Islet precursor cell (in vitro differentiated cells): Measurements from ENCODE around the gene GIGYF2.
A peak's percentile ranks its signal among the peaks of the same experiment; 100 is the strongest.
"Not testable (repeated sequence)": the region's sequence is repeated elsewhere in the genome, so short reads cannot be mapped to it uniquely, and the experiment has no call there.

ENCODE experiments used
- DNase-seq: peaks from one replicate; pipeline ENCODE4 v3.0.0-alpha.2; 2018

Gene GIGYF2

DNA sequence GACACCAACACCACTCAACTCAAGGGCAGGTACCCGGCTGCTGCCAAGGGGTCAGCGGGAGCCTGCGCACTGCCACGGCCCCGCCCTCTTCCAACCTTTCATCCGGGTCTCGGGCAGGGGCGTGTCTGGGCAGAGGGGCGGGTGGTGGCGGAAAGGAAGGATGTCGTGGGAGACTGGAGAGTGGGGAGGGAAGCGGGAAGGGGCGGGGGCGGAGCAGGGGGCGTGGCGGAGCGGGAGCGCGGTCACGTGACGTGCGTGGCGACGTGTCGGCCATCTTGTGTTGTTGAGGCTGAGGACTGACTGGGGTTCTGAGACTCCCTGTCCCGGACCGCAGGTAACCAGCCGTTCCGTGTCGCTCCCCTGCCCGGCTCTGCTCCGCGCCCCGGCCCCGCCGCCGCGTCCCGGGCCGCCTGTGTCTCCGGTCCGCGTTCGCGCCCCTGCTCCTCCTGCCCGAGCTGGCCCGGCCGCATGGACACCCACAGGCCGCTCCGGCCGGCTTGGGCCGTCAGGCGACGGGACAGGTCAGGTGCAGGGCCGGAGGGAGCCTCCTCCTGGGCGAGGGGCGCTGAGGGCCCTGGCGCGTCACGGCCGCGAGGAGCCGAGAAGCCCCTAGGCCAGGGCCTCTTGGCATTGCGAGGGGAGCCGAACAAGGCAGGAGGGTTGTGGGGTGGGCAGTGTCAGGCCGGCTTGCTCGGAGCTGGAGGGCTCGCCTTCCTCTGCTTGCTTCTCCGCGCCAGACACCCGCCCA is at the start of gene GIGYF2:
TSS of gene GIGYF2 (plus strand) at position 273 of the 748 bp plus-strand sequence. CDS start 37,867 bp downstream, outside the sequence.
- peak; percentile 100 for DNase-seq

DNA sequence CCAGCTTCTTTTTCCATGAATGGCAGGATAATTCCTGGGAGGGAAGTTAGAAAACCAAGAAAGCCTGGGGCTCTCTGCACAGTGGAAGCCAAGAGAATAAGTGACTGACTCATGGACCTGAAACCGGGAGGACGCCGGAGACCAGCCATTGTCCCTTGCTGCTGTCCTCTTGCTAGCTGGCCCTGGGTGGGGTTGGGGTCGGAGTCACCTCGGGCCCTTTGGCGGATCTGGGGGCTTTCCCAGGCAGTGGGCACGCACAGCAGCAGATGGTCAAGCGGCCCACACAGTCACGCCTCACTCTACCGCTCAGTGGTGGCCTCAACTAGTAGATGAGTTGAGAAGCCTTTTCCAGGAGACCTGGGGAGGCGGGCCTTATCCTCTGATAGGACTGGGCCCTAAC is 48.1 kb upstream of the GIGYF2 start:
- DNase-seq, result no peak

DNA sequence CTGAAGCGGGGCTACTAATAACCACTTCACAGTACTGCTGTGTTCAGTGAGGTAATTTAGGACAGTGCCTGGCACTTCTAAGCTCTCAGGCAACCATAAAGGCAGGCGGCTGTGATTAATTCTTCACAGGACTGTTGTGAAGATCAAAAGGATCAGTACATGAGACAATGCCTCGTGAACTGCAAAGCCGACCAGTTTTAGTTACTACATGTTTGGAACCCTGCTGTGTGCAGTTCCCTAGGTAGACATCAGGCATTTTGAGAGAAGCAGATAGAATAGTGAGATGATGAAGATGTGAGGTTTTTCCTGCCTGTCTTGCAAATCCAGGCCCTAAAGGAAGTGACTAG is 44.7 kb upstream of the GIGYF2 start:
- DNase-seq, result no peak

DNA sequence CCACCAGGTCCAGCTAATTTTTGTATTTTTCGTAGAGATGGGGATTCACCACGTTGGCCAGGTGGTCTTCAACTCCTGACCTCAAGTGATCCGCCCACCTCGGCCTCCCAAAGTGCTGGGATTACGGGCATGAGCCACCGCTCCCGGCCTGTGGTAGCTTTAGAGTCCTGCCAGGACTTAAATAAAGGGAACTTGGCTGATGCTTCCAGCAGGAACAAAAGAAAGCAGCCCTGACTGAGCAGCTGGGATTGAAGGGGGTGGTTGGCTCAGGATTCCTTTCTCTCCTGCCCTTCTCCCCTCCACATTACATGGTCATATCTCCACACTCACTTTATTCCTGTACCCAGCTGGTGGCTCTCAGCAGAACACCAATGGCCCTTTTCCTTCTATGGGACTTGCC is 43.7 kb upstream of the GIGYF2 start:
- no peak for DNase-seq

GRCh38 chr2:232655392-232655791 is 41.7 kb upstream of the GIGYF2 start:
- DNase-seq, result peak; percentile 66

GRCh38 chr2:232658217-232658785 is 38.8 kb upstream of the GIGYF2 start:
- no peak for DNase-seq

DNA sequence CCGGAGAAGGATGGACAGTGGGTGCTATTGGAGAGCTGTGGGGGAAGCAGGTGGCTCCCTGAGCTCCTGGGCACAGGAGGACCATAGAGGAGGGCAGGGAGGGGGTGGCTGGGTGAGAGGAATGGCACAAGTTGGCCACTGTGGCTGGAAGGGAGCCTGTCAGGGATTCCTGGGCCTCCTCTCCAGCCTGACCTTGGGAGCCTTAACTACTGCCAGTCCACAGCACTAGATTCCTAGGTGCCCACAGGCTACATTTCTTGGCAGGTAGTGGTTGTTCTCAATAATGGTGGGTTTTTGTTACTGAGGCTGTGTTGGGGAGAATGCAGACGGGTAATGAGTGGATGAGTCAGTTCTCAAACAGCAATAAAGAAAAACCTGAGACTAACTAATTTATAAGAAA is 37.8 kb upstream of the GIGYF2 start:
- peak; percentile 69 for DNase-seq

GRCh38 chr2:232662486-232663260 is 34.5 kb upstream of the GIGYF2 start:
- DNase-seq, result no peak

GRCh38 chr2:232666051-232666805 is 30.9 kb upstream of the GIGYF2 start:
- no peak for DNase-seq

DNA sequence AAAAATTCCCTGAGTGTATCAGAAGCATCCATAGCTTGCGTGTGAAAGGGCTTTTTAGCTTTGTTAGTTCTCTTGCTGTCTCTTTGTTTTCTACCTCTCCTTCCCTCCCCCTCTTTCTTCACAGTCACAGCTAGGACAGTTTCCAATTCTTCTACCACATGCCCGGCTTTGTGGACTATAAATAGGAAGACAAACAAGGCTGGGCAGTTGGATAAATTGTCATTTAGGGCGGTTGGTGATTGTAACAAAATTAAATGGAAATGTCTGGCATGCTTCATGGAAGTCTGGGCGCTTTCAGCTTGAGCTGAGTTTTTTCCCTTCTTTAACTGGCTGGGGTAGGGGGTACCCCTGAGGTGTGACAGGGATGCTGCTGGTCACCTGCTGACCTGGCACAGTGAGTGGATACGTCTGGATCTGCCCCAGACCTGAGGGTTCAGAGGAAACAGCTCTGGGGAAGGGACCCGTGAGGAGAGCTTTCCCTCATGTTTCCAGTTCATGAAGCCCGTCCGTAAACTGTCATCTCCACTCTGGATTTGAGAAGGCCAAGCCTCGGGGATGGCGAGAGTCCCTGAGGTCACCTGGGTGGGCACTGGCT is 29.0 kb upstream of the GIGYF2 start:
- DNase-seq, result no peak

DNA sequence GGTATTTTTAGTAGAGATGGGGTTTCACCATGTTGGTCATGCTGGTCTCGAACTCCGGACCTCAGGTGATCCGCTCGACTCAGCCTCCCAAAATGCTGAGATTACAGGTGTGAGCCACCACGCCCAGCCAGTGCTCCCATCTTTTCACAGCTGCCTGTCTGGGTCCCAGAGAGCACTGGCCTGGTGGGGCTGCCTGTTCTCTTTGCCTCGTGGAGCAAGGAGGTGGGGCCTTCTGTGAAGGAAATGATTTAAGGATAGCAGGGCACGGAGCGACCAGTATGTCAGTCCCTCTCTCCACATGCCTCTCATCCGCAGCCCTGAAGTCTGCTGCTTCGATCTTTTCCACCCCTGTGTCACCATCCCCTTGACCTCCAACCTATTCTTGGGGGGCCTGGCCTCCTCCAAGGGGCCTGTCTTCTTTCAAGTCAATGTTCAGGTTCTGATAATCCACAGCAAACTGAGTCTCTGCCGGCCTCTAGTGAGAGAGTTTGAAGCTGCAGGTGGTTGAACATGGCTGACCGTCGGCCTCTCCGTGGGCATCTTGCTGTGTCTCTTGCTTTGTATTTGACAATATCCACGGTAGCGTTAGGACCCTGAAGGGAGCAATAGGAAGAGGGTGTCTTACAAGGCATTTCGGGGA is 28.2 kb upstream of the GIGYF2 start:
- no peak for DNase-seq

DNA sequence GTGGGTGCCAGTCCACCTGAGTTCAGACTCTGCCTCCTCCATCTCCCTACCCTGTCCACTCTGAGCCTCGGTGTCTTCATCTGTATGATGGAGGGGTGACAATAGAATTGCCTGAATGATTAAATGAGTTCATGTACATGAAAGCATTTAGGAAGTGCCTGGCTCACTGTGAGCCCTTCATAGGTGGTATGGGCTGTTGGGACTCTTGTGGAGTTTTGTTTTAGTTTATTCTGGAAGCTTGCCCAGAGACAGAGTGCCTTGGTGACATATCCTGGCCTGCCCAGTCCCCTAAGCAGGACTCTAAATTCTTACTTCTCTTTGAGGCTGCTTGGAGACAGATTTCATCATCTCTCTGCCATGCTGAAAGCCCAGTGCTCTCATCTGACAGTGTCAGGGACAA is 24.5 kb upstream of the GIGYF2 start:
- no peak for DNase-seq

GRCh38 chr2:232674491-232674890 is 22.6 kb upstream of the GIGYF2 start:
- no peak for DNase-seq

DNA sequence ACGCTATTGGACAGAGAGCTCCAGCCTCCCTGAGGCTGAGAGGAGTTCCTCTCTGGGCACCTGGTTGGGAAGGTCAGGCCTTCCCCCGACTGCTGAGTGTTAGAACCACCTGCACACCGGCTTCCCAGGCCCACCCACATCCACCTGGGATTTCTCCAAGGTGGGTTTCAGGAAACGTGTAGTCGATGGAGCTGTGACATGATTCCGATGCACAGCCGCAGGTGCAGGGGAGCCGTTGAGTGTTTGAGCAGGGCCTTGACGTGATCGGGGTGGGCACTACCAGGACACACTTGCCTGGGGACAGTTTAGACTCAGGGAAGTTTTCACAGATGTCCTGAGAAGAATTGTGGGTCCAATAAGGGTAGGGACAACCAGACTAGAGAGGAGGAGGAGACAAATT is 21.8 kb upstream of the GIGYF2 start:
- no peak for DNase-seq

GRCh38 chr2:232680006-232680405 is 17.1 kb upstream of the GIGYF2 start:
- no peak for DNase-seq

- DNase-seq, result no peak
Measured at GRCh38 chr2:232681527-232681926, 15.6 kb upstream of the GIGYF2 start.

GRCh38 chr2:232683368-232683767 is 13.8 kb upstream of the GIGYF2 start:
- no peak for DNase-seq

DNA sequence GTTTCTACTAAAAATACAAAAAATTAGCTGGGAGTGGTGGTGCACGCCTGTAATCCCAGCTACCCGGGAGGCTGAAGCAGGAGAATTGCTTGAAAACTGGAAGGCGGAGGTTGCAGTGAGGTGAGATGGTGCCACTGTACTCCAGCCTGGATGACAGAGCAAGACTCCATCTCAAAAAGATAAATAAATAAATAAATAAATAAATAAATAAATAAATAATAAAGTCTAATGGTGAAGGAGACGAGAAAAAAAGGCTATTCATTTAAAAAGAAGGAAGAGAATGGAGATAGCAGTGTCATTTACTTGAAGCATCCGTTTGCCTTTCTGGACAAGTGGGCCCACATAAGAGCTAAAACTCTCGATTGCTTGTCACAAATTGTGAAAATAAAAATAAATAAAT is 11.7 kb upstream of the GIGYF2 start:
- DNase-seq, result not testable (repeated sequence)

- no peak for DNase-seq
Measured at GRCh38 chr2:232687382-232688160, 9.6 kb upstream of the GIGYF2 start.

DNA sequence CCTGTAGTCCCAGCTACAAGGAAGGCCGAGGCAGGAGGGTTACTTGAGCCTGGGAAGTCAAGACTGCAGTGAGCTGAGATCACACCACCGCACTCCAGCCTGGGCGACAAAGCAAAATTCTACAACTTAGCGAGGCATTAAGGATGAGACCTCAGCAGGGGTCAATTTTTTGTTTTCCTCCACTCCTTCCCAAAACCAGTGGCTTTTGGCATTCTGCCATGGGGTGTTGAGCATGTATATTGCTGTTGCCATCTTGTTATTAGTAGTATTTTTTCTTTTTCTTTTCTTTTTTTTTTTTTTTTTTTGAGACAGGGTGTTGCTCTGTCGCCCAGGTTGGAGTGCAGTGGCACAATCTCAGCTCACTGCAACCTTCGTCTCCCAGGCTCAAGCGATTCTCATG is 8.9 kb upstream of the GIGYF2 start:
- no peak for DNase-seq

DNA sequence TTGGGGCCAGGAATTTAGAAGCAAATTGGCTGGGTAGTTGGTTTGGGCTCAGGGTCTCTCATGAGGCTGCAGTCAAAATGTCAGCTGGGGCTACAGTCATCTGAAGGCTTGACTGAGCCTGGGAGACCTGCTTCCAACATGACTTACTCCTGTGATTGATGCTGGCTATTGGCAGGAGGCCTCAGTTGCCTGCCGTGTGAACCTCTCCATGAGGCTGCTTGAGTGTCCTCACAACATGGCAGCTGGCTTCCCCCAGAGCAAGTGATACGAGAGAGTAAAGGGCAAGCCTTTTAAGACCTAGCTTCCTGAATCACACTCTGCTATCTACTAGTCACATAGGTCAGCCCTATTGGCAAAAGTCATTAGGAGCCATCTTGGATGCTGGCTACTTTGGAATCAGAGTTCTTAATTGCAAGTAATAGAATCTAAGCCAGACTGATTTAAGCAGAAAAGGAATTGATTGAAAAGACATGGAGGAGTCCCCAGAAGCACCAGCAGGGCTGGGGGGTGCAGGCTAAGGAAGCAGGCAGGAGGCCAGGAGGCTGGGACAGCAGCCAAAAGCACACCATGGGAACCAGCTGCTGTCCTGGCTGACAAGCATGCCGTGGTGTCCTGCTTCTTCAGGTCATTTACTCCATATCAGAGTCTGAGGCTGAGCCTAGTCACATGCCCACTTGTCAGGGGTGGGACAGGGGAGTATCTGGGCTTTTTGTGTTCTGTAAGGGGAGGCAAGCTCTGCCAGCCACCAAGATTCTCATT is 7.8 kb upstream of the GIGYF2 start:
- DNase-seq, result no peak
